NT2/D1 (cell line): ENCODE data around the gene UNG.

Source experiments
- SUZ12 ChIP-seq: IDR thresholded peaks from 2 replicates; pipeline ENCODE4 v1.6.1; 2011; ENCODE audit not compliant: insufficient read length, insufficient read depth; ENCODE audit errors: extremely low read depth
- YY1 ChIP-seq: IDR thresholded peaks from 2 replicates; pipeline ENCODE4 v1.6.1; 2011; ENCODE audit not compliant: insufficient read length, insufficient read depth
- ZNF274 ChIP-seq: IDR thresholded peaks from 2 replicates; pipeline ENCODE4 v1.6.1; 2011; ENCODE audit warnings: mild to moderate bottlenecking, low read depth, low read length

DNA sequence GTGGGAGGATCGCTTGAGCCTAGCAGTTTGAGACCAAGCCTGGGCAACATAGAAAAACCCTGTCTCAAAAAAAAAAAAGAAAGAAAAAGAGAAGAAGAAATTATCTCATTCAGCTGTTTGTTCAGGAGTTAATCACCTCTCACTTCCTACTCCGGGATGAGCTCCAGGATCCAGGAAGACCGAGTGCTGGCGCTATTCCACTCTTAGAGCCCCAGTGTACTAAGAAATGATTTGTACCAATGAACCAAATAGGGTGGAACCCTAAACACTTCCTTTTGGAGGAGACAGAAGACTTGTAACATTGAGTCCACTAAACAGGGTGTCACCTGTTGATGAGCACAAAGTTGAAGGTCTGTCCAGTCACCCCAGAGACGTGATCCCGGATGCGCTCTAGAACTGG is 7.7 kb upstream of the UNG start:
- TF ChIP-seq YY1 (no peak), ZNF274 (no peak), SUZ12 (no peak)
